Measurements from ENCODE around the gene ELK3. TPM values are rescaled to one million over a fixed set of nuclear protein-coding genes. Genes with fewer than 3 reads are reported as not detected.

ELK3 gene
- total RNA-seq, 1 donor from 2014 or later: 21.2 TPM

- Histone ChIP-seq H3K36me3 (no peaks in the 10 kb centered on the region), H3K4me3 (no peak overlapping the region), H3K4me1 (peaks cover 0 to 5% of the 10 kb centered on the region in 2 donors), H3K27ac (no peak overlapping the region), H3K9me3 (no peaks in the 10 kb centered on the region), H3K27me3 (no peaks in the 10 kb centered on the region)
- DNase-seq (ENCODE audit: low spot score in 2 of 2): no peak
- no peak for TF ChIP-seq CTCF (IDR thresholded peaks at IDR 0.05)
- intact Hi-C loops (cut with DNase I): no loop called here
Observed at GRCh38 chr12:96213869-96214268, 19.7 kb downstream of the ELK3 start.

GRCh38 chr12:96215919-96216273, 21.7 kb downstream of the ELK3 start:
- Histone ChIP-seq H3K4me1 (peaks cover 0 to 5% of the 10 kb centered on the region in 2 donors), H3K27me3 (no peaks in the 10 kb centered on the region), H3K9me3 (no peaks in the 10 kb centered on the region), H3K27ac (no peak overlapping the region), H3K36me3 (no peaks in the 10 kb centered on the region), H3K4me3 (no peak overlapping the region)
- peak in 1 of 2 donors; percentile 41 for DNase-seq (ENCODE audit: low spot score in 2 of 2)
- intact Hi-C loops (cut with DNase I): loop anchor here (1.0 to 5.0 kb wide), 3 partner anchors 154 to 301 kb away; partner anchors contain the start of gene CDK17
- no peak for TF ChIP-seq CTCF (IDR thresholded peaks at IDR 0.05)

DNA sequence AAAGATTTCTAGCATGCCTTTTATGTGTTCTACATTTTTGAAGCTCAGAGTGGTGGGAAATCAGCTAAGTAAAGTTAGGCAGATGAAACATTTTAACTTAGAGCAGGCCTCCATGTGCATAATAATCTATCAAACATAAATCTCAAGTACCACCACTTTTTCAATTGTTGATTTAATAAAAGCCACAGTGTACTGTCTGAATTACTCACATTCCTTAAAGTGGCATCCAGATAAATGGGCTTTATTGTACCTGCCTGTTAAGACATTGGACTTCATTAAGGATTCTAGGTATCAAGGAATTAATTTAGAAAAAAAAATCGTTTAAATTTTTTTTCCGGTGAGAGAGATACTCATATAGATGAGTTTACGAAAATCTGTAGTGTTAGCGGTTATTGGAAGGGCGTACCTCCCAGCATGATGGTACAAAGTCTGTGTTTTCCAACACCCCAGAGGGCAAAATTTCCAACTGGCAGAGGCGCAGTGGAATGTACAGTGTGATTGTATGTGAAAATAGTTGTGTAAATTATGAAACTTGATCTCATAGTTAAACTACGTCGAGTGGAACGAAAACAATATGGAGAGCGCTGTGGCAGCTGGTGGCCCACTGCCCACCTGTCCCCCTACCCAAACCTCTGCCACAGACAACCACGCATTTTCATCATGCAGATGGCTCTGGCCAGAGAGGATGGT, 25.0 kb downstream of the ELK3 start:
- Histone ChIP-seq H3K27me3 (no peaks in the 10 kb centered on the region), H3K4me1 (peaks cover 0 to 3% of the 10 kb centered on the region in 2 donors), H3K27ac (no peak overlapping the region), H3K36me3 (no peaks in the 10 kb centered on the region), H3K4me3 (no peak overlapping the region), H3K9me3 (no peaks in the 10 kb centered on the region)
- no peak for TF ChIP-seq CTCF (IDR thresholded peaks at IDR 0.05)
- peak in 1 of 2 donors; percentile 39 for DNase-seq (ENCODE audit: low spot score in 2 of 2)
- intact Hi-C loops (cut with DNase I): loop anchor here (5.0 kb wide), 2 partner anchors 183 to 298 kb away; partner anchors contain the start of gene CDK17

DNA sequence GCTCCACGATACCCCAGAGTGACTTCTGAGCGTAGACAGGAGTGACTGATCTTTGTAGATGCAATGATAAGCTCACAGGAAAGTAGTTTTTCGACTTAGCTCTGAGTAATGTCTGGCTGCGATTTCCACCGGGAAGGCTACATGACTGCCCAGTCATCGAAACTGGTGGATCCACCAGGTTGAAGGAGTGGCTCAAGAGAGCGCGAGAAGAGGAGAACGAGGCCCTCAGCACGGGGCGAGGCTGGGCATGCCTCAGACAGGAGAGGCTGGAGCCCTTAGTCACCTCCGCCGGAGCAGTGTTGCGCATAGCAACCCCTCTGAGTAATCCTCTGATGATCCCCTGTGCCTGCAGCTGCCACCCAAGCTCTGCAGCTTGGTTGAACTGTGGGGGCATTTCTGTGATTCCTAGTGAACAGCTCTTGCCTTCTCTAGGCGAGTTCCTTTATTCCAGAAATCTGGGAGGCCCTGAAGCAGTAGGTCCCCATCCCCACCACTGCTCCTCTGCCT, 25.6 kb downstream of the ELK3 start:
- Histone ChIP-seq H3K36me3 (no peaks in the 10 kb centered on the region), H3K27me3 (no peaks in the 10 kb centered on the region), H3K4me1 (peaks cover 0 to 8% of the 10 kb centered on the region in 2 donors), H3K9me3 (no peaks in the 10 kb centered on the region), H3K27ac (no peak overlapping the region), H3K4me3 (no peak overlapping the region)
- intact Hi-C loops (cut with DNase I): loop anchor here (5.0 kb wide), 2 partner anchors 183 to 298 kb away; partner anchors contain the start of gene CDK17
- peak in 1 of 2 donors; percentile 63 for DNase-seq (ENCODE audit: low spot score in 2 of 2)
- no peak for TF ChIP-seq CTCF (IDR thresholded peaks at IDR 0.05)

DNA sequence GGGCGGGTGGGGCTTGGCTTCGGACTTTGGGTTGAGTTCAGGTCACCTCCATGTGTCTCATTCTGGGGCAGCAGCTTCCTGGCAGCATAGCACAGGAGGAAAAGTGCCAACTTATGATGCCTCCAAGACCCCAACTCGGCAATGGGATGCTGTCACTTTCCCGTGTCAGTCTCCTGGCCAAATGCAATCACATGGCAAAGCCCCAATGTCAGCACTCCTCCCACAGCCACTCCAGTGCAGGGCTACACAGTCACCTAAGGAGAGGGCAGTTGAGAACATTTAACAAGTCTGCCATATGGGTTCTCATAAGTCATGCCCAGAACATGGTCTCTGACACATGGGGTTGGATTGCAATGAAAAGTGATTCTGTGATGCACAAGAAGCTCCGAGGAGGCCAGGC, 26.7 kb downstream of the ELK3 start:
- no peaks in the 10 kb centered on the region for H3K36me3 ChIP-seq
- intact Hi-C loops (cut with DNase I): no loop called here
- H3K4me1 ChIP-seq: peaks cover 0 to 13% of the 10 kb centered on the region in 2 donors
- H3K27me3 ChIP-seq: no peaks in the 10 kb centered on the region
- no peaks in the 10 kb centered on the region for H3K9me3 ChIP-seq
- no peak overlapping the region for H3K4me3 ChIP-seq
- peak in 1 of 2 donors; percentile 59 for DNase-seq (ENCODE audit: low spot score in 2 of 2)
- TF ChIP-seq CTCF (IDR thresholded peaks at IDR 0.05): no peak
- no peak overlapping the region for H3K27ac ChIP-seq

Data from ascending aorta (tissue), 2 donors.